ENCODE measurements around the gene BLCAP.

Gene BLCAP

GRCh38 chr20:37521061-37521771 is 6.5 kb downstream of the BLCAP start, which contains the start of gene NNAT:
Gene NNAT (plus strand): TSS chr20:37521250. CDS start chr20:37521332, 82 bp downstream.
- POLR2A ChIA-PET = no interaction called here
- DNase-seq (ENCODE audit: extremely low spot score) = no peak
- CTCF ChIA-PET = no interaction called here
- TF ChIP-seq, protein P1, sequence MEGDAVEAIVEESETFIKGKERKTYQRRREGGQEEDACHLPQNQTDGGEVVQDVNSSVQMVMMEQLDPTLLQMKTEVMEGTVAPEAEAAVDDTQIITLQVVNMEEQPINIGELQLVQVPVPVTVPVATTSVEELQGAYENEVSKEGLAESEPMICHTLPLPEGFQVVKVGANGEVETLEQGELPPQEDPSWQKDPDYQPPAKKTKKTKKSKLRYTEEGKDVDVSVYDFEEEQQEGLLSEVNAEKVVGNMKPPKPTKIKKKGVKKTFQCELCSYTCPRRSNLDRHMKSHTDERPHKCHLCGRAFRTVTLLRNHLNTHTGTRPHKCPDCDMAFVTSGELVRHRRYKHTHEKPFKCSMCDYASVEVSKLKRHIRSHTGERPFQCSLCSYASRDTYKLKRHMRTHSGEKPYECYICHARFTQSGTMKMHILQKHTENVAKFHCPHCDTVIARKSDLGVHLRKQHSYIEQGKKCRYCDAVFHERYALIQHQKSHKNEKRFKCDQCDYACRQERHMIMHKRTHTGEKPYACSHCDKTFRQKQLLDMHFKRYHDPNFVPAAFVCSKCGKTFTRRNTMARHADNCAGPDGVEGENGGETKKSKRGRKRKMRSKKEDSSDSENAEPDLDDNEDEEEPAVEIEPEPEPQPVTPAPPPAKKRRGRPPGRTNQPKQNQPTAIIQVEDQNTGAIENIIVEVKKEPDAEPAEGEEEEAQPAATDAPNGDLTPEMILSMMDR (IDR thresholded peaks at IDR 0.05; ENCODE audit: control extremely low read depth, extremely low read depth, low read depth, missing control alignments) = no peak

GRCh38 chr20:37520419-37520955 is 7.2 kb downstream of the BLCAP start:
- TF ChIP-seq, protein P1 (IDR thresholded peaks at IDR 0.05; ENCODE audit: control extremely low read depth, extremely low read depth, low read depth, missing control alignments) = no peak
- ChIA-PET POLR2A (no interaction called here), CTCF (interaction anchor here (1.4 kb wide), 1 partner anchor 329 kb away, joined by 3 read pairs; no protein-coding TSS in a partner anchor)
- DNase-seq (ENCODE audit: extremely low spot score) = no peak

DNA sequence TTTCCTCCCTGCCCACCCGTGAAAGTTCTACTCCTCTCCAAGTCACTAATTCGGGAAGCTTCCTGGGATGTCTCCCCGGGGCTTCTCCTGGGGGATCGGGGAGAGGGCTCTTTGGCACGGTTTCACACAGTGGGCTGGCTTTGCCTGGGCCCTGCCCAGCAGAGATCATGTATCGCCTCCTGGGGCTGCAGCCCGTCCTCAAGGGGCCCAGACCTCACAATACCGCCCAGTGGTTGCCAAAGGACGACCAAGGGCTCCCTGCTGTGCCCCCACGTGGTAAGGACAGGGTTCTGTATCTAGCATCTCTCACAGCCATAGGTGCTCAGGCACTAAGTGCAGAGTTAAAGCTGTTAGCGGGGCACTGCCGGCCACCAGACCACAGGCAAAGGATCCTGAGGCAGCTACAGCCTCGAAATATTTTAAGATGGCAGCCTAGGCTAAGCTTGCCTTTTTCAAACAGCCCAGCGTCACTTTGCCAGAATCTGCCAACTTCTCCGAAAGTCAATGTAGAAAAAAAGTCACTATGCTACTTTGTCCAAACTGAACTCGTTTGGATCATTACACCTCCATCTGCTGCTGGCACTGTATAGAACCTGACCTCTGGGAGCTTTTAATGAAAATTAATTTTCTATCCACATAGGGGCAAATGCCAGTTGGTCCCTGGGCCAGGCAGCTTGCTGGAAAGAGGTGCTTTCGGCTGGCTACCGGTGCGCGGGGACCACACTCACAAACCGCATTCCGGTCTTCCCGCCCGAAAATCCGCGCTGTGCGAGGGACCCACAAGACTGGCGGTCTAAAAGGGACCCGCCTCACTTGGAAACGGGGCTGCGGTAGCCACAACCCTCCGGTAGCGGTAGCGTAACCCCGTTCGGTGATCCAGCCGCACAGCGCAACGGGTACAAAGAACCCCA is 7.9 kb downstream of the BLCAP start:
- no peak for DNase-seq (ENCODE audit: extremely low spot score)
- ChIA-PET POLR2A (no interaction called here), CTCF (interaction anchor here (0.7 to 1.4 kb wide), 2 partner anchors 251 to 328 kb away, joined by 3 read pairs; no protein-coding TSS in a partner anchor)
- TF ChIP-seq, protein P1 (IDR thresholded peaks at IDR 0.05; ENCODE audit: control extremely low read depth, extremely low read depth, low read depth, missing control alignments) = no peak

- POLR2A ChIA-PET = no interaction called here
- TF ChIP-seq, protein P1 (IDR thresholded peaks at IDR 0.05; ENCODE audit: control extremely low read depth, extremely low read depth, low read depth, missing control alignments) = no peak
Measured at GRCh38 chr20:37518606-37519507, 8.8 kb downstream of the BLCAP start.

GRCh38 chr20:37518059-37518458 is 9.6 kb downstream of the BLCAP start:
- DNase-seq (ENCODE audit: extremely low spot score) = no peak
- TF ChIP-seq, protein P1 (IDR thresholded peaks at IDR 0.05; ENCODE audit: control extremely low read depth, extremely low read depth, low read depth, missing control alignments) = no peak
- ChIA-PET CTCF (interaction anchor here (1.4 kb wide), 1 partner anchor 248 kb away, joined by 3 read pairs; no protein-coding TSS in a partner anchor), POLR2A (no interaction called here)

More at GRCh38 chr20:37518606-37519507, 8.8 kb downstream of the BLCAP start:
- DNase-seq (ENCODE audit: extremely low spot score) = no peak
- CTCF ChIA-PET = interaction anchor here (0.7 kb wide), 1 partner anchor 250 kb away, joined by 3 read pairs; no protein-coding TSS in a partner anchor
